ENCODE measurements around the gene VDR.
A peak's percentile ranks its signal among the peaks of the same experiment; 100 is the strongest.
"Not testable (repeated sequence)": the region's sequence is repeated elsewhere in the genome, so short reads cannot be mapped to it uniquely, and the experiment has no call there.

Gene VDR

DNA sequence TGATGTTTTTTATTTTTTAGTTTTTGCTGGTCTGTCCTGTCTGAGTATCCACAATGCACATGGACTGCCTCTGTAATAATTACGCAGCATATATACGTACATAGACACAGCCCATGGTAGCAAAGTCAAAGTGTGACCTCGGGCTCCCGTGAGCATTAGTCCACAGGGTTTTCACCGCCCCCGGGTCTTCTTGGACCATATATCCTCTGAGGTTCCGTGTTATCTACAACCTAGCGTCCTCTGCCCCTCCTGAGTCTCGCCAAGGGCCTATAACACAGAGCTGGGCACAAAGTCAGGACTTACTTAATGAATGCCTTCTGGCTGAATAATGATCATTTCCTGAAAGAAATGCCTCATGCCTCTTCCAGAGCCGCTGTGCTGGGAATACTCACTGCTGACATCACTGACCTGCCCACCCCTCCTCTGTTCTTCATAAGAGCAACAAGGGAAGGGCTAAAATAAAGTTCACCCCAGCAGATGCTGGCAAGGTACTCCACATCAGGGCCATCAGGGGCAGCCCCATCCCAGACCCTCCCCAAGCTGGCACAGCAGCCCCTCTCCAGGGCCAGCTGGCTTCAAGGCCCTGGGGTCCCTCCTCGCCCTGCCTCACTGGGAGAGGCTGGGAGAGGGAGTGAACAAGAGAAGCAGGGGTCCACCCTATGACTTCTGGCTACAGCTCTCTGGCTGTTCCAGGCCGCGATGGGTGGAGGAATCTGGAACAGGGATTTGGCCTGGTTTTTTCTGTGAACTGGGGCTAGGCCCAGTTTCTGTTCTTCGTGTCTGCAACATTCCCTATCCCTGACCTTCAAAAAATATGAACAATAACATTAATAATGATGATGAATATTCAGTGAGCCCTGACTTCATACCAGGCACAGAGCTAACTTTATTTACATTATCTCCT, 93.0 kb downstream of the VDR start:
- no peak for DNase-seq

- no peak for DNase-seq
Measured at GRCh38 chr12:47811072-47811396, 93.8 kb downstream of the VDR start.

GRCh38 chr12:47809518-47809917, 95.3 kb downstream of the VDR start:
- DNase-seq, result not testable (repeated sequence)

DNA sequence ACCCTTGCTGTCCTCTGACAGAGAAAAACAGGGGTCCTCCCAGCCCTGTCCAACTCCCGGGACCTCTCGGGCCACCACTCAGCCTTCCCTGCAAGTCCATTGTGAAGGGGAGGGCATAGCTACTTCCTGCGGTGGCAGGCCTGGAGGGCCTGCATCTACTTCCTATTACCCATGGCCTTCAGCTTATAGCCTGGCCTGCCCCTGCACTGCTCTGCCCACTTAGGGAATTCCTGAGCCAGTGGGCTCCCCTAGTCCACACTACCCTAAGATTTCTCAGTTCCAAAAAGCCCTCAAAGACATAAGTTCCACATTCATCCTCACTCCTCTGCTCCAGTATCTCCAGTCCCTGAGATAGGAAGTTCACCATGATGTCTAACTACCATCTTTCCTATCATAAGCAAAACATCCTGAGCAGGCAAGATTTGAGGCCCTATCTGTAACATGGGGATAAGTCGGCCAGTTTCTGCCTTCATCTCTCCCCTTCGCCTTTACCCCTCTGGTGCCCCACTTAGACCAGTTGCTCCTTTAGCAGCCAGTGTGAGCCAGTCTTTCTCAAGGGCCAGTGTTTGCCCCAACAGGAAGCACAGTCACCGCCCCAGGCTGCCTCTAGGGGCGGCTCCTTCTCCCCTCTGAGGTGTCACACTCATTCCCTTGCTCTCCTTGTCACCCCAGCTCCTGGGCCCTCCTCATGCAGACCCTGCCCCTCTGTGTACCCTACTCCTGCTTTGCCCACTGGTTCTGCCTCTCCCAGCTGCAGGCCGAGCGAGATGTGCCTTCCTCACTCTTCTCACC, 96.0 kb downstream of the VDR start:
- no peak for DNase-seq

GRCh38 chr12:47808050-47808449, 96.7 kb downstream of the VDR start:
- DNase-seq, result peak; percentile 45

- DNase-seq, result no peak
Measured at GRCh38 chr12:47807338-47807737, 97.5 kb downstream of the VDR start.

- DNase-seq, result no peak
Measured at GRCh38 chr12:47805417-47805816, 99.4 kb downstream of the VDR start.

DNA sequence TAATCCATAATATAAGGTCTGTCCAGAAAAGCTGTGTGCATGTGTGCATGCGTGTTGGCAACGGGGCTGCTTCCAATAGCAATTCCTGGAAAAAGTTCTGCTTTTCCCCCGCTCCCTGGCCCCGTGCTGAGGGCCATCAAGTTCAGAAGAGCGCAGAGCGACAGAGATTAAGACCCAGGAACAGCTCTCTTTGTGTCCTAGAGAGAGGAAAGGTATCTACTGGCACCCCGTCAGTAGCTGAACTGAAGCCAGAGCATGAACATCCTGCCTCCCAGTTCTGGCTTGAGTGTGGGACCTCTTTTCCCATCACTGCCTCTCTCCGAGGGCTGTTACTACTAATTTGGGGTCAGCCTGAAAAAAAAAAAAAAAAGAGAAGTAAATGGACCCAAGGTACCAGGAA, 100.6 kb downstream of the VDR start:
- no peak for DNase-seq

DNA sequence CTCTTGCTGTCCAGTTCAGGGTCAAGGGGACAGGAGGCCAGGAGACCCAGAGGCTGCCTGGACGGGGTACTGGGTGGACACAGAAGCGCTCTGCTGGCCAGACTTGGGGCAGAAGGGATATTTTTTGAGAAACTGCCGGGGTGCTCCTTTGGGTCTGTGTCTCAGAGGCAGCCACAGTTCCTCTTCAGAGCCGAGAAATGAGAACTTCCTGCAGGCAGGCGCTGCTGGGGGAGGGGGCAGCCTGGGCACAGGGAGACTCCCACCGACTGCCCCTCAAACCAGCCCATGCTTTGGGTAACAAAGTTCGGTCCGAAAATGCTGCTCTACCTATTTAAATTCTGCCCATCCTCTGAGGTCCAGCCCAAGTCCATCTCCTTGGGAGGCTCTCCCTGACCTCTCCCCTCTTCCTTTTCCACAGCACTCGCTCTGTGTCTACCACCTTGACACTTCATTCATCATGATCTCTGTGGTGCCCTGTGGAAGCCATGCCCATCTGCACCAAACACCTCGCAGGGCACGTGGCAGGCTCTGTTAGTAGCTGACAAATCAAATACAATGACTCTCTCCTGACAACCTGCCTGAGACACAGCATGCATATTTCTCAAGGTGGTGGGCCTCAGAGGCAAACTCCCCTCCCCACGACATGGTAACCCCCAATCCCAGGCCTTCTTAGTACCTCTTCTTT, 101.5 kb downstream of the VDR start:
- DNase-seq, result no peak

GRCh38 chr12:47802312-47802711, 102.5 kb downstream of the VDR start:
- no peak for DNase-seq

DNA sequence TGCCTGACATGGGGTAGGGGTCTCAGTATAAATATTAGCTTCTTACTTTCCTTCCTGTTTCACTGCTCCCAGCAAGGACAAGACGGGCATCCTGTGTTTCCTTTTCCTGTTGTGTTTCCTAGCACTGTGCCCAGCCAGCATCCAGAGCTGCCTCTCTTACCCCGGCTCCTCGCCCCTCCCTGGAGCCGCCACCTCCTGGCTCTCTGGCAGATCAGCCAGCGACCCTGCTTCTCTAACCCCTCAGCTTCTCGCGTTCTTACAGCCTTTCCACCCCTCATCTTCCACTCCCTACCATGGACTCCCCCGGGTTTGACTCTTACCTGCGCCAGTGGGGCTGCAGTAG, 102.9 kb downstream of the VDR start:
- DNase-seq, result no peak

- DNase-seq, result no peak
Measured at GRCh38 chr12:47801170-47801903, 103.5 kb downstream of the VDR start.

- DNase-seq, result no peak
Measured at GRCh38 chr12:47800582-47800981, 104.2 kb downstream of the VDR start.

DNA sequence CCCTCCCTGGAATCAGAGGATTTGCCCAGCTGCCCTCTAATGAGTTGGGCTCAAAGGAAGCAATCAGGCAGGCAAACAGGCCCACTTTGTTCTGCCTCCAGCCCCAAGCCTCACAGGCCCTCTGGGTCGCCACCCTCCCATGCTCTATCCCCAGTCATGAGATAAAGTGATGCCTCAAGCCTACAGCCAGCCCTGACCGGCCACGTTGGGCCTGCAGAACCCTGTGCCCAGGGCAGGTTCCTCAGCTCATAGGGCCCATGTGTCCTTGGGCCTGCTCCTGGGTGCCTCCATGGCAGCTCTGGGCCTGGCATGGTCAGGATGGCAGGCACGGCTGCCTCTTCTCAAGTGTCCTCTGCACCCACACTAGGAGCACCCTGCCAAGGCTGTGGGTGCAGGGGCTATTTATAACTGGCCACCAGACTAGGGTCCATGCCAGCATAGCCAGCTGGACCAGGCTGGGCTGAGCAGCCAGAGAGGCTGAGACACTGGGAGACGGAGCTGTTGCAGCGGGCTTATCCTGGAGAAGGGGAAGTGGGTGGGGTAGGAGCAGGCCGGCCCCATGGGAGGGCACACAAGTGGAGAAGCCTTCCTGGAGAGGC, 105.3 kb downstream of the VDR start:
- DNase-seq, result no peak

DNA sequence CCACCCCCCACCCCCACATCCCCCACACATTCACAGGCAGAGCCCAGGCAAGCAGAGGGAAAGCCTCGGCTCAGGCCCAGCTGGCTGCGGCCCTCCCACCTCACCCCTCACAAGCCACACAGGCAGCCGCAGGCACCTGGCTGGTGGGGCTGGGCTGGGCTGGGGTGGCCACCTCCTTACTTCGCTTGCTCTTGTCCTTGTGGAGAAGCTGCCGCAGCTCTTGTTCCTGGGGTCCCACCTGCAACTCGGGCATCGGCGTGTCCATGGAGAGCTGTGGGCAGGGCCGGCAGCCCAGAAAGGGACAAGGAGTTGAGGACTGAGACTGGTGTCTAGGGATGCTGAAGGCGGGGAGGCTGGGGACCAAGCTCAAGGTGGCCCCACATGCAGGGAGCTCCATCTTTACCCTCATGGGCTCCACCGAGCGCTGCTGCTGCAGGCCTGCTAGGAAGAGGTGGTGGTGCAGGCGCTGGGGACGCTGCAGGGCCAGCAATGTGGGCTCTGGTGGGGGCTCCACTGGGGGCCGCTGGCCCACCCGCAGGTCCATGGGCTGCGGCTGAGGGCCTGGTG, 106.3 kb downstream of the VDR start:
- DNase-seq, result no peak

DNA sequence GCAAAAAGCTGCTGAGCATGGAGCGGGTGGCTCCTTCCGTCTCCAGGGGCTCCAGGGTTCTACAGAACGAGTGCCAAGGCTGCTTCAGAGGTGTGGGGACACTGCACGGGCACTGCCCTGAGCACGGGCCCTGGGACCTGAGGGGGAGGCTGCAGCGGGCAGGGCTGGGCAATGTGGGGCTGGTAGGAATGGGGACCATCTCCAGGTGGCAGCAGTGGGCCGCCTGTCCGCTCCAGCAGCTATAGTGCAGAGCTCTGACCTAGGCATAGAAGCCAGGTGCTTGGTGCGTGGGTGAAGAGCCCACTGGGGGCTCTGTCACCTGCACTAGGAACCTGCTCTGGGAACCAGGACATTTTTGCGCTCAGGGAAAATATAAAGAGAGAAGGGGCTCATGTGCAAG, 107.4 kb downstream of the VDR start:
- DNase-seq, result no peak

GRCh38 chr12:47795814-47796411, 108.9 kb downstream of the VDR start:
- no peak for DNase-seq

- DNase-seq, result no peak
Measured at GRCh38 chr12:47795121-47795813, 109.5 kb downstream of the VDR start.

DNA sequence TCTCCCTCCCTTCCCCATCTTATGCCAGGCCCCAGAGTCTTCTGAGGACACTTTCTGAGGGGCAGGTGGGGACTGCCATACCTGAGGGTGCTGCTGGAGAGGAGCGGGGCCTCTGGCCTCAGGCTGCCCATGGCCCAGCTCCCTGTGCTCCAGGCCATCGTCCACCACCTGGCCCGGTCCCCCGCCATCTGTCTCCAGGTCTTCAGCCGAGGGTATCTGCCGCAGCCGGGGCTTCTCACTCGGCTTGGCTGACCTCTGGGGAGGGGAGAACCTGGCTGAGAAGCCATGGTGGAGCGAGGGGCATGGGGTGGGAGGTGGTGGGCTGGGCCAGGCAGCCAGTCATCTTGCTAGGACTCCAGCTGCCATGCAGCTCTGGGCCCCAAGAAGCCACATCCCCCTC, 110.1 kb downstream of the VDR start:
- no peak for DNase-seq

DNA sequence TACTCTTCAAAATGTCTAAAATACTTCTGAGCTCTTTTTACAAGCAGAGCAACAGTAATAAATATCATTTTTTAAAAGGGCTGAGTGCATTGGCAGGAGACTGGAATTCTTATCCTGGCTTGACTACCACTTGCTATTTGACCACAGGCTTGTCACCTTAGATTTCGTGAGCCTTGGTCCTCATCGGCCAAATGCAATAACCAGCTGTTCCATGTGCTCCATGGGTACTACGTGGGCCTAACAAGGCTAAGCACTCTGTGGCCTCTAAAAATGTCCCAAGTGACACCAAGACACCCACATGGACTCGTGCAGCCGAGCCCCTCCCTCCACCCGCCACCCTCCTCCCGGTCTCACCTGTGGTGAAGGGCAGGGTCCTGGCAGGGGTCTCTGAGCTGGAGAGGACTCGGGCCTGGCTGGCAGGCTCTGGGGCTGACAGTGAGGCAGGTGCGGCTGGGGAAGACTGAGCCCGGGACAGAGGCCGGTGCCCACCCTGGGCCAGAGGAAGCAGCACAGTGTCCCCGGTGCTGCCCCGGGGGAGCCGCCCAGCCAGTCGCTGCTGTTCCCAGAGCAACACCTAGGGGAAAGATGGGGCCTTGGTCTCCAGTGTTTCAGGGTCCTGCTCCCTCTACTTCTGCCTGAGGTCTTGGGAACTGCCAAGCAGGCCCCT, 111.6 kb downstream of the VDR start:
- DNase-seq, result no peak

GRCh38 chr12:47791874-47792273, 112.9 kb downstream of the VDR start:
- no peak for DNase-seq

Measured in activated gamma-delta T cell (primary cell).